Liver (tissue), 9 donors: ENCODE measurements around the gene CCT6A. TPM values are rescaled to one million over a fixed set of nuclear protein-coding genes. Genes with fewer than 3 reads are reported as not detected.
A peak's percentile ranks its signal among the peaks of the same experiment; 100 is the strongest.
"Not testable (repeated sequence)": the region's sequence is repeated elsewhere in the genome, so short reads cannot be mapped to it uniquely, and the experiment has no call there.

Experiments used
- DNase-seq: peaks from one replicate; pipeline ENCODE4 v3.0.0-alpha.2; 2017; ENCODE audit warnings: low spot score
- H3K27ac ChIP-seq, 2 donors: one replicate each; pipeline ENCODE4 v1.7.0; 2013; ENCODE audit warnings: inconsistent platforms in 2 of 2, low read length in 2 of 2, control low read depth in 1 of 2, low read depth in 1 of 2, mild to moderate bottlenecking in 1 of 2
- H3K27me3 ChIP-seq, 4 donors: one replicate each; pipeline versions ENCODE4 v1.6.1 to v1.7.0; 2013; ENCODE audit warnings: low read length in 3 of 4, inconsistent platforms in 1 of 4, mild to moderate bottlenecking in 1 of 4, moderate library complexity in 1 of 4; ENCODE audit not compliant: control insufficient read depth in 4 of 4, insufficient read depth in 4 of 4
- H3K36me3 ChIP-seq, 4 donors: one replicate each; pipeline versions ENCODE4 v1.6.1 to v1.7.0; 2013; ENCODE audit warnings: low read length in 3 of 4, mild to moderate bottlenecking in 3 of 4, low read depth in 1 of 4, moderate library complexity in 1 of 4; ENCODE audit not compliant: control insufficient read depth in 4 of 4, insufficient read depth in 3 of 4
- H3K4me1 ChIP-seq, 4 donors: one replicate each; pipeline versions ENCODE4 v1.6.1 to v1.7.0; 2013; ENCODE audit warnings: low read length in 3 of 4, mild to moderate bottlenecking in 3 of 4, moderate library complexity in 1 of 4; ENCODE audit not compliant: control insufficient read depth in 4 of 4, insufficient read depth in 4 of 4
- H3K4me3 ChIP-seq, 3 donors: one replicate each; pipeline versions ENCODE4 v1.6.1 to v1.7.0; 2013; ENCODE audit warnings: low read length in 3 of 3, control low read depth in 1 of 3, low read depth in 1 of 3, mild to moderate bottlenecking in 1 of 3
- H3K9ac ChIP-seq, 2 donors: one replicate each; pipeline ENCODE4 v1.7.0; 2013; ENCODE audit warnings: low read length in 2 of 2, mild to moderate bottlenecking in 2 of 2, moderate library complexity in 2 of 2, control low read depth in 1 of 2, low read depth in 1 of 2
- H3K9me3 ChIP-seq, 4 donors: one replicate each; pipeline versions ENCODE4 v1.6.1 to v1.7.0; 2013; ENCODE audit warnings: low read length in 3 of 4; ENCODE audit not compliant: control insufficient read depth in 4 of 4
- ATF3 ChIP-seq: IDR thresholded peaks from 2 replicates; pipeline ENCODE4 v1.6.1; 2016; ENCODE audit warnings: antibody characterized with exemption
- EGR1 ChIP-seq, 2 donors: IDR thresholded peaks; 2 replicates each; pipeline ENCODE4 v1.6.1; 2016 to 2018; ENCODE audit warnings: antibody characterized with exemption in 2 of 2, low read depth in 2 of 2
- FOXA1 ChIP-seq: IDR thresholded peaks from 2 replicates; pipeline ENCODE4 v1.6.1; 2016; ENCODE audit warnings: antibody characterized with exemption
- FOXA2 ChIP-seq: IDR thresholded peaks from 2 replicates; pipeline ENCODE4 v1.6.1; 2016; ENCODE audit warnings: antibody characterized with exemption
- GABPA ChIP-seq, 2 donors: IDR thresholded peaks in 1 of 2; conservative IDR thresholded peaks in 1 of 2; 2 replicates each; pipeline ENCODE4 v1.6.1; 2016; ENCODE audit warnings: antibody characterized with exemption in 2 of 2, mild to moderate bottlenecking in 1 of 2, moderate library complexity in 1 of 2
- HNF4A ChIP-seq, 2 donors: conservative IDR thresholded peaks; 2 replicates each; pipeline ENCODE4 v1.6.1; 2016; ENCODE audit warnings: antibody characterized with exemption in 2 of 2, mild to moderate bottlenecking in 2 of 2
- HNF4G ChIP-seq: IDR thresholded peaks from 2 replicates; pipeline ENCODE4 v1.6.1; 2016; ENCODE audit warnings: antibody characterized with exemption
- JUND ChIP-seq, 2 donors: IDR thresholded peaks; 2 replicates each; pipeline ENCODE4 v1.6.1; 2016; ENCODE audit warnings: antibody characterized with exemption in 2 of 2
- NR2F2 ChIP-seq: IDR thresholded peaks from 2 replicates; pipeline ENCODE4 v1.6.1; 2016; ENCODE audit warnings: antibody characterized with exemption
- RAD21 ChIP-seq, 2 donors: IDR thresholded peaks; 2 replicates each; pipeline ENCODE4 v1.6.1; 2016; ENCODE audit warnings: antibody characterized with exemption in 2 of 2, mild to moderate bottlenecking in 2 of 2
- RXRA ChIP-seq, 2 donors: IDR thresholded peaks; 2 replicates each; pipeline ENCODE4 v1.6.1; 2017 to 2018; ENCODE audit warnings: antibody characterized with exemption in 2 of 2, mild to moderate bottlenecking in 1 of 2
- SP1 ChIP-seq: IDR thresholded peaks from 2 replicates; pipeline ENCODE4 v1.6.1; 2018; ENCODE audit warnings: antibody characterized with exemption, mild to moderate bottlenecking
- TAF1 ChIP-seq: conservative IDR thresholded peaks from 2 replicates; pipeline ENCODE4 v1.6.1; 2016; ENCODE audit warnings: antibody characterized with exemption, mild to moderate bottlenecking
- YY1 ChIP-seq: IDR thresholded peaks from 2 replicates; pipeline ENCODE4 v1.6.1; 2016; ENCODE audit warnings: antibody characterized with exemption, mild to moderate bottlenecking
- WGBS: extraction: QIAGEN DNeasy Blood & Tissue Kit; methylation state at CpG from one replicate; pipeline ENCODE4 v1.1.7; 2013; 5-methylcytosine and 5-hydroxymethylcytosine counted together
- polyA plus RNA-seq, 2 donors: library from polyadenylated mRNA; stranded (reverse) in 1 of 2; unstranded in 1 of 2; fragments of 200-250 nt in 1 of 2; fragments of >200 nt in 1 of 2; fragmentation: Nextera tagmentation in 1 of 2; extraction: Ambion mirVana in 1 of 2; gene quantifications; one replicate each; pipeline versions ENCODE4 v1.2.1 to v1.2.3, GENCODE V29; 2013 to 2015
- total RNA-seq, 2 donors: library from RNA; depleted of rRNA; stranded (reverse); fragments of >200 nt; gene quantifications; one replicate each; pipeline ENCODE4 v1.2.3, GENCODE V29; 2014
- TF ChIP-seq, protein P1 (sequence below): IDR thresholded peaks from 2 replicates; pipeline ENCODE4 v1.6.1; 2016; ENCODE audit warnings: antibody characterized with exemption
- TF ChIP-seq, protein P2 (sequence below): fragments of 150-350 bp; IDR thresholded peaks from 2 replicates; pipeline ENCODE4 v1.5.1; 2017; ENCODE audit warnings: improper control_type of control experiment, low read depth, low read length; ENCODE audit not compliant: missing input control
- TF ChIP-seq, protein P3 (sequence below): IDR thresholded peaks from 2 replicates; pipeline ENCODE4 v1.6.1; 2016; ENCODE audit warnings: antibody characterized with exemption
- TF ChIP-seq, protein P4 (sequence below): IDR thresholded peaks from 2 replicates; pipeline ENCODE4 v1.6.1; 2016; ENCODE audit warnings: antibody characterized with exemption, mild to moderate bottlenecking
- donor health status: healthy.
- donor health status: healthy.
- donor health status: healthy.
- donor health status: healthy.
- donor health status: healthy.

The CCT6A gene
- total and polyA plus RNA-seq, 4 donors: 44.6 to 80.0 (median 49.1) TPM

GRCh38 chr7:56047446-56048116 lies 4.0 kb upstream of the CCT6A start:
- TF ChIP-seq YY1 (peak; percentile 31), NR2F2 (peak; percentile 62), RXRA (IDR thresholded peaks at IDR 0.05) (peak in 1 of 2 donors; percentile 32)
- TF ChIP-seq, protein P1, sequence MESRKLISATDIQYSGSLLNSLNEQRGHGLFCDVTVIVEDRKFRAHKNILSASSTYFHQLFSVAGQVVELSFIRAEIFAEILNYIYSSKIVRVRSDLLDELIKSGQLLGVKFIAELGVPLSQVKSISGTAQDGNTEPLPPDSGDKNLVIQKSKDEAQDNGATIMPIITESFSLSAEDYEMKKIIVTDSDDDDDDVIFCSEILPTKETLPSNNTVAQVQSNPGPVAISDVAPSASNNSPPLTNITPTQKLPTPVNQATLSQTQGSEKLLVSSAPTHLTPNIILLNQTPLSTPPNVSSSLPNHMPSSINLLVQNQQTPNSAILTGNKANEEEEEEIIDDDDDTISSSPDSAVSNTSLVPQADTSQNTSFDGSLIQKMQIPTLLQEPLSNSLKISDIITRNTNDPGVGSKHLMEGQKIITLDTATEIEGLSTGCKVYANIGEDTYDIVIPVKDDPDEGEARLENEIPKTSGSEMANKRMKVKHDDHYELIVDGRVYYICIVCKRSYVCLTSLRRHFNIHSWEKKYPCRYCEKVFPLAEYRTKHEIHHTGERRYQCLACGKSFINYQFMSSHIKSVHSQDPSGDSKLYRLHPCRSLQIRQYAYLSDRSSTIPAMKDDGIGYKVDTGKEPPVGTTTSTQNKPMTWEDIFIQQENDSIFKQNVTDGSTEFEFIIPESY: peak; percentile 22
- not testable (repeated sequence) for H3K36me3 ChIP-seq, DNase-seq, H3K27me3 ChIP-seq, H3K4me3 ChIP-seq, H3K9ac ChIP-seq, H3K9me3 ChIP-seq
- Histone ChIP-seq H3K4me1 (peaks cover 4 to 23% (median 11%) of the 10 kb centered on the region in 4 donors), H3K27ac (peak overlapping the region; percentile 10 to 12)
- WGBS: 31% methylated on average over 11 of the region's 11 CpGs

DNA sequence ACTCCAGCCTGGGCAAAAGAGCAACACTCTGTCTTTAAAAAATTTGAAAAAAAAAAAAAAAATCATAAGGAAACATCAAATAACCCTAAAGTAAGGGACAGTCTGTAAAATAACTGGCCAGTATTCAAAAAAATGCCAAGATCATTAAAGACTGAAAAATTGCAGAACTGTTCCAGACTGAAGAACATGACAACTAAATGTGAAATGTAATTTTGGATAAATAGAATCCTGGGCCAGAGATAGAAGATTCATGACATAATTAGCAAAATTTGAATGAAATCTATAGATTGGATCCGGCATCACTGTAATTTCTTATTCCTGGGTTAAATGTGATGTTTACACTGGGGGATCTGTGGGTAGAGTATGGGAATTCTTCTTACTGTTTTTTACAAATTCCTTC lies 3.3 kb upstream of the CCT6A start:
- no peak overlapping the region for H3K27ac ChIP-seq
- no peak for TF ChIP-seq FOXA2
- TF ChIP-seq TAF1: no peak
- no peak for TF ChIP-seq JUND (IDR thresholded peaks at IDR 0.05)
- TF ChIP-seq SP1: no peak
- TF ChIP-seq, protein P2, sequence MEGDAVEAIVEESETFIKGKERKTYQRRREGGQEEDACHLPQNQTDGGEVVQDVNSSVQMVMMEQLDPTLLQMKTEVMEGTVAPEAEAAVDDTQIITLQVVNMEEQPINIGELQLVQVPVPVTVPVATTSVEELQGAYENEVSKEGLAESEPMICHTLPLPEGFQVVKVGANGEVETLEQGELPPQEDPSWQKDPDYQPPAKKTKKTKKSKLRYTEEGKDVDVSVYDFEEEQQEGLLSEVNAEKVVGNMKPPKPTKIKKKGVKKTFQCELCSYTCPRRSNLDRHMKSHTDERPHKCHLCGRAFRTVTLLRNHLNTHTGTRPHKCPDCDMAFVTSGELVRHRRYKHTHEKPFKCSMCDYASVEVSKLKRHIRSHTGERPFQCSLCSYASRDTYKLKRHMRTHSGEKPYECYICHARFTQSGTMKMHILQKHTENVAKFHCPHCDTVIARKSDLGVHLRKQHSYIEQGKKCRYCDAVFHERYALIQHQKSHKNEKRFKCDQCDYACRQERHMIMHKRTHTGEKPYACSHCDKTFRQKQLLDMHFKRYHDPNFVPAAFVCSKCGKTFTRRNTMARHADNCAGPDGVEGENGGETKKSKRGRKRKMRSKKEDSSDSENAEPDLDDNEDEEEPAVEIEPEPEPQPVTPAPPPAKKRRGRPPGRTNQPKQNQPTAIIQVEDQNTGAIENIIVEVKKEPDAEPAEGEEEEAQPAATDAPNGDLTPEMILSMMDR: no peak
- TF ChIP-seq RAD21 (IDR thresholded peaks at IDR 0.05): no peak
- TF ChIP-seq, protein P3, sequence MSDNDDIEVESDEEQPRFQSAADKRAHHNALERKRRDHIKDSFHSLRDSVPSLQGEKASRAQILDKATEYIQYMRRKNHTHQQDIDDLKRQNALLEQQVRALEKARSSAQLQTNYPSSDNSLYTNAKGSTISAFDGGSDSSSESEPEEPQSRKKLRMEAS: no peak
- no peak for TF ChIP-seq RXRA (IDR thresholded peaks at IDR 0.05)
- no peak for TF ChIP-seq GABPA (IDR thresholded peaks at IDR 0.05 in 1 of 2, conservative IDR thresholded peaks at IDR 0.05 in 1 of 2)
- no peak for TF ChIP-seq YY1
- no peak for TF ChIP-seq NR2F2
- TF ChIP-seq, protein P4, sequence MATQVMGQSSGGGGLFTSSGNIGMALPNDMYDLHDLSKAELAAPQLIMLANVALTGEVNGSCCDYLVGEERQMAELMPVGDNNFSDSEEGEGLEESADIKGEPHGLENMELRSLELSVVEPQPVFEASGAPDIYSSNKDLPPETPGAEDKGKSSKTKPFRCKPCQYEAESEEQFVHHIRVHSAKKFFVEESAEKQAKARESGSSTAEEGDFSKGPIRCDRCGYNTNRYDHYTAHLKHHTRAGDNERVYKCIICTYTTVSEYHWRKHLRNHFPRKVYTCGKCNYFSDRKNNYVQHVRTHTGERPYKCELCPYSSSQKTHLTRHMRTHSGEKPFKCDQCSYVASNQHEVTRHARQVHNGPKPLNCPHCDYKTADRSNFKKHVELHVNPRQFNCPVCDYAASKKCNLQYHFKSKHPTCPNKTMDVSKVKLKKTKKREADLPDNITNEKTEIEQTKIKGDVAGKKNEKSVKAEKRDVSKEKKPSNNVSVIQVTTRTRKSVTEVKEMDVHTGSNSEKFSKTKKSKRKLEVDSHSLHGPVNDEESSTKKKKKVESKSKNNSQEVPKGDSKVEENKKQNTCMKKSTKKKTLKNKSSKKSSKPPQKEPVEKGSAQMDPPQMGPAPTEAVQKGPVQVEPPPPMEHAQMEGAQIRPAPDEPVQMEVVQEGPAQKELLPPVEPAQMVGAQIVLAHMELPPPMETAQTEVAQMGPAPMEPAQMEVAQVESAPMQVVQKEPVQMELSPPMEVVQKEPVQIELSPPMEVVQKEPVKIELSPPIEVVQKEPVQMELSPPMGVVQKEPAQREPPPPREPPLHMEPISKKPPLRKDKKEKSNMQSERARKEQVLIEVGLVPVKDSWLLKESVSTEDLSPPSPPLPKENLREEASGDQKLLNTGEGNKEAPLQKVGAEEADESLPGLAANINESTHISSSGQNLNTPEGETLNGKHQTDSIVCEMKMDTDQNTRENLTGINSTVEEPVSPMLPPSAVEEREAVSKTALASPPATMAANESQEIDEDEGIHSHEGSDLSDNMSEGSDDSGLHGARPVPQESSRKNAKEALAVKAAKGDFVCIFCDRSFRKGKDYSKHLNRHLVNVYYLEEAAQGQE: no peak
- TF ChIP-seq, protein P1: no peak
- no peak for TF ChIP-seq FOXA1
- no peak for TF ChIP-seq HNF4G
- TF ChIP-seq ATF3: no peak
- TF ChIP-seq HNF4A (conservative IDR thresholded peaks at IDR 0.05): no peak
- TF ChIP-seq EGR1 (IDR thresholded peaks at IDR 0.05; ENCODE audit: low read depth in 2 of 2): no peak

More for the DNA sequence above, 3.3 kb upstream of the CCT6A start:
- Histone ChIP-seq H3K9ac (no peak overlapping the region), H3K9me3 (no peaks in the 10 kb centered on the region), H3K27me3 (no peaks in the 10 kb centered on the region), H3K4me3 (no peak overlapping the region), H3K4me1 (peaks cover 9 to 23% (median 16%) of the 10 kb centered on the region in 4 donors), H3K36me3 (peaks cover 0 to 2% (median under 1%) of the 10 kb centered on the region in 4 donors)
- no peak for DNase-seq
- 92% methylated on average over 1 of the region's 1 CpG for WGBS
